GM19025 (cell line): ENCODE data around the gene CD101.

Experiments
- ATAC-seq: cut with Tn5 transposase; IDR thresholded peaks from one replicate; pipeline ENCODE4 v1.9.1; 2021; ENCODE audit warnings: mild to moderate bottlenecking, low read depth, moderate library complexity; ENCODE audit not compliant: unreplicated experiment

Gene CD101

DNA sequence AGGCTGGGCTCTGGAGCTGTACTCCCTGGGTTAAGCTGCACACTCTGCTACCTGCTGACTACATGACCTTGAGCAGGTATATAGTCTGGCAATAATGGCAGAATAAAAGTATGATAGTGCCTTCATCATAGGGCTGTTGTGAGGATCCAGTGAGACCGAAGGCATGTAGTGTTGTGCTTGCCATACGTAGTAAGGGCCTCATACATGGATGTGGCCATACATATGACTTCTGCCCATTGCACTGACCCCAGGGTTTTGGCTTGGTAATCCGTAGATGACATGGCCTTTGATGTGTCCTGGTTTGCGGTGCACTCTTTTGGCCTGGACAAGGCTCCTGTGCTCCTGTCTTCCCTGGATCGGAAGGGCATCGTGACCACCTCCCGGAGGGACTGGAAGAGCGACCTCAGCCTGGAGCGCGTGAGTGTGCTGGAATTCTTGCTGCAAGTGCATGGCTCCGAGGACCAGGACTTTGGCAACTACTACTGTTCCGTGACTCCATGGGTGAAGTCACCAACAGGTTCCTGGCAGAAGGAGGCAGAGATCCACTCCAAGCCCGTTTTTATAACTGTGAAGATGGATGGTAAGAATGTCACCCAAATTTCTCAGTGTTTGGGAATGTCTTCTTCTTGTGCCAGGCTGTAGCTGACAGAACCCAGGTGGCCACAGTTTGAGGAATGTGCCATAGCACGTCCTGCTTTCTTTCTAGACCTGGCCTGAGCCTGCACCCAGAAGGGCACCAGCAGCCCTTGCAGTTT lies 17.0 kb upstream of the CD101 start:
- ATAC-seq = no peak

DNA sequence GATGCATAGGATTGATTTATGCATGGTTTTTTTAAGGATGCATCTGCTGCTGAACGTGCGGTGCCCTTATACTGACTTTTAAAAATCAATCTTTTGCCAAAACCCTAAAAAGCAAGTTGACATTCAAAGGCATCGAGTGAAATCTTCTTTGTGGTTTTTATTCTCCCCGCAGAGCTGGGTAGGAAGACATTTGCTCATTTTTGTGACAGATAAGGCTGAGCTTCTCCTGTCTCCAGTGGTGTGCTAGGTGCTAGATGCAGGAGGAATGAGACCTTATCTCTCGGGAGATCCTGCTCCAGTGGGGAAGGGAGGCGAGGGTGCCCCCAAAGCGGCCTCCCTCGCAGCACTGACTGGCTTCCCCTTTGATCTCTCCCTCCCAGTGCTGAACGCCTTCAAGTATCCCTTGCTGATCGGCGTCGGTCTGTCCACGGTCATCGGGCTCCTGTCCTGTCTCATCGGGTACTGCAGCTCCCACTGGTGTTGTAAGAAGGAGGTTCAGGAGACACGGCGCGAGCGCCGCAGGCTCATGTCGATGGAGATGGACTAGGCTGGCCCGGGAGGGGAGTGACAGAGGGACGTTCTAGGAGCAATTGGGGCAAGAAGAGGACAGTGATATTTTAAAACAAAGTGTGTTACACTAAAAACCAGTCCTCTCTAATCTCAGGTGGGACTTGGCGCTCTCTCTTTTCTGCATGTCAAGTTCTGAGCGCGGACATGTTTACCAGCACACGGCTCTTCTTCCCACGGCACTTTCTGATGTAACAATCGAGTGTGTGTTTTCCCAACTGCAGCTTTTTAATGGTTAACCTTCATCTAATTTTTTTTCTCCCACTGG lies 14.9 kb upstream of the CD101 start:
- no peak for ATAC-seq

DNA sequence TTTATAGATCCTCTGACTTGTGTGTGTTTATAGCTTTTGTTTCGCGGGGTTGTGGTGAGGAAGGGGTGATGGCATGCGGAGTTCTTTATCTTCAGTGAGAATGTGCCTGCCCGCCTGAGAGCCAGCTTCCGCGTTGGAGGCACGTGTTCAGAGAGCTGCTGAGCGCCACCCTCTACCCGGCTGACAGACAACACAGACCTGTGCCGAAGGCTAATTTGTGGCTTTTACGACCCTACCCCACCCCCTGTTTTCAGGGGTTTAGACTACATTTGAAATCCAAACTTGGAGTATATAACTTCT lies 14.4 kb upstream of the CD101 start:
- ATAC-seq = no peak

DNA sequence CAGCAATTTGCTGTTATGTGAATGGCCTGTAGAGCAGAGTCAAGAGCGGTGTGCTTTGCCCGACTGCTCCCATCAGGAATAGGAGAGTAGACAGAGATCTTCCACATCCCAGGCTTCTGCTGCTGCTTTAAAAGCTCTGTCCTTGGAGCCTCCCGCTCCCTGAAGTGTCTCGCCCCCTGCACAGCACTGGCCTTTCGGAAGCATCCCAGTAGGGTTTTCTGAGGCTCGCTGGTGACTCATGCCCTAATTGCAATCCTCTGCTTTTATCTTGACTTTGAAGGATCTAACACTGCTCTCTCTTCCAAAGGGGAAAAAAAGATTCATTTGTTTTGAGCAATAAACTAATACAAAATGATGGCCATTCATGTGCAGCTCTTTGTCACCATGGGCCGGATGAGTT lies 13.3 kb upstream of the CD101 start:
- ATAC-seq = no peak

DNA sequence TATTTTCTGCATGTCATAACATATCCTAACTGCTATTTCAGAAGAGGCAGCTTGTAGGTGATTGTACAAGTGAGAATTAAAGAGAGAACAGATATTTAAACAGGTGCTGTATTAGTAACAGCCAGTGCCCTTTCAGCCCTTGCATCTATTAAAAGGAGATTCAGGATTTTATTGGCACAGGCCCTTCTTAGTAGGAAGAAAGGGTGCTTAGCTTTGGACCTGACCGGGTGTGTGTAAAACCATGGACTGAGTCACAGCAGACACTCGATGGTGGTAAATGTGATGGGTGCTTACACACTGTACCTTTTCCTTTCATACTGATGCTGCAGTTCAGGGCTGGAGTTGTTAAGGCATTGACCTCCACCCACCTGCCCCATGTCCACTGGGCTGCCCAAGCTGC lies 12.7 kb upstream of the CD101 start:
- no peak for ATAC-seq

DNA sequence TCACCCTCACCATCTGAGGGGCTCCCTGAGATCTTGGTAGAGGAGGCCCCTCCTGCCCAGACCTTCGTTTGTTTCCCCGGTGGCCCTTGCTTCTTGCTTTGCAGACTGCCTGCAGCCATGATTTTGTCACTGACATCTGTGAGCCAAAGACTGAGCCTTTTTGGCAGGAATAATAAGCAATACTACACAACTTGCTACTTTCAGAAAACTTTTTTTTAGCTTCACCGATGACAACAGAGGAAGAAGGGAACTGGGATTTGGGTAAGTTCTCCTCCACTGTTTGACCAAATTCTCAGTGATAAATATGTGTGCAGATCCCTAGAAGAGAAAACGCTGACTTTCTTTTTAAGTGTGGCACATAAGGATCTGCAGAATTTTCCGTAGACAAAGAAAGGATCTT lies 11.7 kb upstream of the CD101 start:
- ATAC-seq = no peak

DNA sequence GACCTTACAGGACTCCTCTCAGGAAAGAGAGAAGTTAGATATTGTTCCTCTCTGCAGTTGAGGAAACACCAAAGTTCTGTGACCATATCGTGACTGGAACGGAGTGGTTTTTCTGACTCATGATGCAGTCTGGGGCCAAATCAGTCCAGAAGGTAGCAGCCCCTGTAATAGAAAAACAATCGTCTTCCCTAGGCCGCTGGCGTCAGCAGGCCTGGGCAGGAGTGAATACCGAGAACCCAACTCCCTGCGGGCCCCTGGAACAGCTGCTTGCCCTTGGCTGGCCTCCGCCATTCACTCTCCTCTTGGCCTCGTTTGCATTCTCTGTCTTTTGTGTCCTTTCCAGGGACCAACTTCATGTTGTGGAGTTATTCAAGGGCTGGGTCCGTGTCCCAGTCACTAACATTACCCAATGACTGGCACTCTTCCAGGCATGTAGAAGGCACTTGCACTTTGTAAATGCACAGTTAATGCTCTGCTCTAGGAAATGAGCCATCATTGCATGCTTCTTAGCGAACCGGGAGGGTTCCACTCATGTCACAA lies 10.9 kb upstream of the CD101 start:
- ATAC-seq = no peak

DNA sequence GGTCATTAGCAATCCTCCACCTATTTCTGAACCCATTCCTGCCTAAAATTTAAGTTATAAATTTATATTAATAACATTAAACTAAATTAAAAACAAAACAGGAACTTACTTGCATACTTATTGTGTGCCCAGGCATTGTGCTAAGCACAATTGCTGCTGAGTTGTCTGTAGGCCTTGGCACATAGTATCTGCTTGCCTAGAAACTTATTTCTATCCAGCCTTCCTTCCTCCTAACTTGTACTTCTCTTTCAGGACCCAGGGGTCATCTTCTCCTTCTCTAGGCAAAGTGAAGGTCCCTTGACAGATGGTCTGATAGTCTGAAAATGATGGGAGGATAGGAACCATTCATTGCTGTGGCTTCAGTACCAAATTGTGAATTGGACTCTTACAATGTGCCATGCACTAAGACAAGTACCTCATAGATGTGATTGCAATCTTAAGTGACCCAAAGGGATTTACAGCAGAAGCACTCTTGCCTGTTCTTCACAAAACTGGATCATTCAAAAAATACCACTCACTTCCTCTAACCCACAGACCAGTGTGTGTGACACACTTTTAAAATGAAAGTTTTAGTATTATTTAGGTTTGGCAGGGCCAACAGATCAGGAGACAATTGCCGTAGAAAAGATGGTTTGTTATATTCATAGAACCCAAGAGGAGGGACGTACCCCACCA lies 10.3 kb upstream of the CD101 start:
- no peak for ATAC-seq

DNA sequence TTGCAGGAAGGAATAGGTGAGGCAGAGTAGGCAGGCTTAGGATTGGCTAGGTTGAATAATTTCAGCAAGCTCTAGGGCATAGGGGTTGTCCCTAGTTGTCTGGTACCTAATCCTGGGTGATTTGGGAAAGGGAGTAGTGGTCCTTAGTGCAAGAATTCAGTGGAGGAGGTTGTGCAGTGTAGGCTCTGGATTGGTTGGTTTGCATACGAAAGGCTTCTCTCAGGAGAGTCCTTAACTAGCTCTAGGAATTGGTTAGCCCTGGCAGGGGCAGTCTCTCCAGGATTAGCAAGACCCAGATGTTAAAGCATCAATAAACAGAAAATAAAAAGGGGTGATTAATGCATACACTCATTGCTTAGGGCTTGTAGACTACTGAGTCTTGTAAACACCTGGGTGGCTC lies 9.6 kb upstream of the CD101 start:
- no peak for ATAC-seq

DNA sequence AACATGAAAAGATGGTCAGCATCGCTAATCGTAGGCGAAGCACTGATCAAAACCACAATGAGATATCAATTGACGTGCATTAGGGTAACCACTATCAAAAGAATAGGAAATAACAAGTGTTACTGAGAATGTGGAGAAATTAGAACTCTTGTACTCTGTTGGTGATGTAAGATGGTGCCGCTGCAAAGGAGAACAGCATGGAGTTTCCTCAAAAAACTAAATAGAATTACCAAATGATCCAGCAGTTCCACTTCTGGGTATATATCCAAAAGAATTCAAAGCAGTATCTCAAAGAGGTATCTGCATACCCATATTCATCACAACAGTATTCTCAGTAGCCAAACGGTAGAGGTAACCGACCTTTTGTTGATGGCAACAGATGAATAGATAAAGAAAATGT lies 8.3 kb upstream of the CD101 start:
- ATAC-seq = no peak

DNA sequence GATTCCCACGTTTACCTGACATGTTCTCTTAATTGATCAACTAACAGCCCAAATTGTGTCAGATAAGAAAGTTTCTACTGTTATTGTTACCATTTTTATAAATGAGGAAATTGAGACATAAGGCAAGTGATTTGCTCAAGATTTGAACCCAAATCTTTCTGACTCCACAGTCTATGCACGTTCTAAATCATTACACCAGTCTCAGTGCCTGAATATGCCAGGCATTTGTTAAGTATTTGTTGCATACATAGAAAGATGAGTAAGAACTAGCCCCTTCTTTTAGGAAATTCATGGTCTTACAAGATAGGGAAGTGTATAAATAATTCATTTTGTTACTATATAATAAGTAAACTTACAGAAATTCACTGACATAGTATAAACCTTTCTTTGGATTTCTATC lies 7.1 kb upstream of the CD101 start:
- no peak for ATAC-seq

DNA sequence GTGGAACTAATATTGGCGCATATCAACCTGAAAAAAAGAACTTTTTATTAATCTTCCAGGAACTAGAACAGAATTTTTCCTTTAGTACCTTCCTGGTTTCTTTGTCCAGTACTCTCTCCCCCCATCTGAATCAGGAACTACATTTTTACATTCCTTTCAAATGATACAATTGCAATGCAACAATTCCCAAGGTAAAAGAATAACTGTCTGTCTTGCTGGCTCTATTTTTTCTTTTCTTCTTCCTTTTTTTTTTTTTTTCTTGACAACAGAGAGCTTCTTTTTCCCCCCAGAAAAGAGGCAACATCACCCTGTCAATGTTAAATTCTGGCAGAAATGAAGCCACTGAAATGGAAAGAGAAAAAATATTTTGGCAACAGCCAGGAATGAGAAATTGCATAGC lies 4.5 kb upstream of the CD101 start:
- no peak for ATAC-seq

DNA sequence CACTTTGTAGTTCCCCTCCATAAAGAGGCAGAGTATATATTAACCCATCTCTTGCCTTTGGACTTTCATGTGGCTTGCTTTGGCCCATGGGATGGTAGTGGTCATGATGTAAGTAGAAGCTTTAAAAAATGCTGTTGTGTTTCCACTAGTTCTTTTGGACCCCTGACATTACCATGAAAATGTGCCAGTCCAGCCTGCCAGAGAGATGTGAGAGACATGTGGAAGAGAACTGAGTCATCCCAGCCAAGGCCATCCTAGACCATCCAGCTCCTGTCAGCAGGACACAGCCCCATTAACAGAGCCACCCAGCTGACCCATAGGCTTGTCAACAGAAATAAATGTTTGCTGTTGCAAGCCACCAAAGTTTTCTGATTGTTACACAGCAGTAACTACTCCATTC lies 3.9 kb upstream of the CD101 start:
- no peak for ATAC-seq

DNA sequence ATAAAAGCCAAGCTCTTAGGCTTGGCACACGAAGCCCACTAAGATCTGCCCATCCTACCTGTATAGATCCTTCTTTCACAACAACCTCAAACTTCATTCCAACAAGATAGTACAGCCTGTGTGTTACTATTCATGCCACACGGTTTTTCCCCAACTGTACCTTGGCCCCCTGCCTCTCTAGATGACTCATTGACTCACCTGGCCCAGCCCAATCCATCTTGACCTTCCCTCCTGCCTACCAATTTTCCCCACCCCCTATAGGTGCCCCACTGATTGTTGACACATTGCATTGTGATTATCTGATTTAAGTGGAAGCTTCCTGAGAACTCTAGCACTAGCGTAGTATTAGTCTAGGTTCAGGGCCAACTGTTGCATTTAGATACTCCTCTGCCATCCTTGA lies 2.0 kb upstream of the CD101 start:
- no peak for ATAC-seq

DNA sequence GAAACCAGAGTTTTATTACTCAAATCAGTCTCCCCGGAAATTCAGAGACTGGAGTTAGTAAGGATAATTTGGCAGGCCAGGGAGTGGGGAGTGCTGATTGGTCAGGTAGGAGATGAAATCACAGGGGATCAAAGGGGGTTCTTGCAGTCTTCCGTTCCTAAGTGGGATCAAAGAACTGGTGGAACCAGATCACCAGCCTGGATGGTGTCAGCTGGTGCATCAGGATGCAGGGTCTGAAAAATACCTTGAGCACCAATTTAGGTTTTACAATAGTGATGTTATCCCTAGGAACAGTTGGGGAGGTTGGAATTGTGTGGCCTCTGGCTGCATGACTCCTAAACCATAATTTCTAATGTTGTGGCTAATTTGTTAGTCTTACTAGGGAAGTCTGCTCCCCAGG lies 1.4 kb upstream of the CD101 start:
- no peak for ATAC-seq

DNA sequence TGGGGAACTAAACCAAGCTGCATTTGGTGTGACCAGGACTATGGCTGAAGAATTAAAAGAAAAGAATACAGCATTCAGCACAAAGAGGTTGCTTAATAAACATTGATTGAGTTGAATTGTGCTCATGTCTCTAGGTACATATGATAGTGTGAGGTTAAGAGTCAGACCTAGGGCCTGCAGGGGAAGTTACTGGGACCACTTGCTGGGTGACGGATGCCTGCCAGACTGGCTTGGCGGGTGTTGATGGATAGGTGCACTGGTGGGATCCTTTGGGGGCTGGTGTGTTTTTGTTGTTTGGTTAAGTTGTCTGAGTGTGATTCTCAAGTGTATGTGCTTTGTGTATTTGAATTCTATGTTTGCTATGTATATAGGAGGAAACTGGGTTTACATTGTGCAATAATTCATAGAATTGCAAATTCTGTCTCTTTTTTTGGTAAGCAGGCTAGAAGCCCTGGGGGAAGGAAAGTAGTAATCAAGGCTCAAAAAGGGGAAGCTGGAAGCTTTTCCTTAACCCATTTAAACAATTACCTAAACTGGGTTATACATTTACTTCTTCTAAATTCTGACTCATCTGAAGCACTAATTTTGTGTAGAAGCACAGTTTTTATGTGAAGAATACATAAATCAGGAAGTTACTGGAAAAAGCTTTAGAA lies 1.8 kb downstream of the CD101 start:
- no peak for ATAC-seq

DNA sequence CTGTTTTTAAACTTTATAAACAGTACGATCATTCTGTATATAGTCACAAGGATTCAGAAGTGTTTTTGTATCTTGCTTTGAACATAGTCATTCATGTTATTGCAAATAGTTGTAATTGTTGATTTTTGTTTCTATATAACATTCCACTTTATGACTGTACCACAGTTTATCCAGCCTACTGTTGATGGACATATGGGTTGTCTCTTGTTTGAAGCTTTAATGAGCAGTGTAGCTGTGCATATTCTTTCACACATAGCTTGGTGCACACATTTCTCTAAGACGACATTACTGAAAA lies 6.1 kb downstream of the CD101 start:
- ATAC-seq = no peak

DNA sequence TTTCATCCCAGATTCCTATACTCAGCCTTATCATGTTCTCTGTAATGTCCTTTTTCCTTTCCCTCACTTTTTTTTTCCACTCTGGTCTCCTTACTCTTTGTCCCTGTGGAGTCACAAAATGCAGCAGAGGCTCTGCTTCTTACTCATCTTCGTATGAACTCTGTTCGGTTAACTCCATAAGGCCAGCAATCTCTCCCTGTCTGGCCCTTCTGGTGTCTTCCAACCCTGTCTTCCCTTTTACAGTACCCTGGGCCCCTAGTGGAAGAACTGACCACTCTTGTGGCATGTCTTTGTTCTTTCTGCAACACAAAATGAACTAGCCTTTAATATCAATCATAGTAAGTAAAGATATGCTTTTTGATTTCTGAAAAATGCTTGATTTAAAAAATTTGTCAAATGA lies 7.1 kb downstream of the CD101 start:
- no peak for ATAC-seq

DNA sequence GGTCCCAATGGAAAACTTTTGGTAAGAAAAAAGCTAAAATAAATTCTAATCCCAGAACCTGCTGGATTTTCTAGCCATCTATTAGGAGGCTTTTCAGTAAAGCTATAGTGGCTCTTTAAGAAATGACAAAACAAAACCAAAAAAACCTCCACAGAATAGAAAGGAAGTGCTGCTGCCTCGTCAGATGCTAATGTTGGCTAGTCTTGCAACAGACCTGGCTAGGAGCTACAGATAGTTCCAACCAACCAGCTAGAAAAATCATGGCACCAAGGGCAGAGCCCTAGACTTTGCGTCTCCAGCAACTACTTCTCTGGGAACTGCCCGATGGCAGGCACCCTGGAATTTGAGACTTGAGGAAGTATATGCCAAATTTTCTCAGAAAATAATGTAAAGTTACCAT lies 7.6 kb downstream of the CD101 start:
- ATAC-seq = no peak

DNA sequence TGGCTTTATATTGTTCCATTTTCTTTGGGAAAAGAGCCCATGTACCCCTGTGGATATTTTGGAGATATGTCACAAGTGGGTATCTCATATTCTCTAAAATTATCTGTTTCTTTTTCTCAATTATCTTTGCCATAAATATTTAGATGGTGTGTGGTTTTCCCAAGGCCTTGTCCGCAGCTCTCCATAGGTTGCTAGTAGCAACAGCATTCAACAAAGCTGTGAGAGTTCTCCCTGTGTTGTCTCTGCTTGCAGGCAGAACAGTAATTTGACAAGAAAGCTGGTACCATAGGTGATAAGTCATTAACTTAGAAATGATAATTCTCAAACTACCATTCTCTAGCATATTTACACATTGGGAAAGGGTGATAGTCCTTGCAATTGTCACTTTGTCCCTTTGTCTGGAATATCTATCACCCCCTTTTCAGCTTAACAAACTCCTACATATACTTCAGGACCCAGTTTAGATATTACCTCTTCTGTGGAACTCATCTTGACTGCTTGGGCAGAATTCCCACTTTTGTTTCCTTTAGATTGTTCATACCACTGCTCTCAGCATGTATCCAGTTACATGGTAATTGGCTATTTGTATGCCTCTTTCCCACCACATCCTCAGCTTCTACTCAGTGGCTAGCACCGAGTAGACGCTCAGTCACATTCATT lies 8.9 kb downstream of the CD101 start:
- ATAC-seq = no peak

DNA sequence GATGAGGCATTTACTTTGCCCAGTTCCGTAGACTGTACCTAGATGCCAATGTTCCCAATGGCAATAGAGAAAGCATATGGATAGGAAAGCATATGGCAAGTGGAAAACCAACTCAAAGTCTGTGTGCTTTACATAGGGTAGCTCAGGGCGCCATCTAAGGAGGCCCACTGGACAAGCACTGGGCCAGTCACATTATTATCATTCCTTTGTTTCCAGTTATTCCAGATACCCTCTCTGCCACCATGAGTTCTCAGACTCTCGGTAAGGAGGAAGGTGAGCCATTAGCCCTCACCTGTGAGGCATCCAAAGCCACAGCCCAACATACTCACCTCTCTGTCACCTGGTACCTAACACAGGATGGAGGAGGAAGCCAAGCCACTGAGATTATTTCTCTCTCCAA lies 9.8 kb downstream of the CD101 start:
- ATAC-seq = no peak
